Measurements from ENCODE around the gene SLC4A4.

SLC4A4 gene

DNA sequence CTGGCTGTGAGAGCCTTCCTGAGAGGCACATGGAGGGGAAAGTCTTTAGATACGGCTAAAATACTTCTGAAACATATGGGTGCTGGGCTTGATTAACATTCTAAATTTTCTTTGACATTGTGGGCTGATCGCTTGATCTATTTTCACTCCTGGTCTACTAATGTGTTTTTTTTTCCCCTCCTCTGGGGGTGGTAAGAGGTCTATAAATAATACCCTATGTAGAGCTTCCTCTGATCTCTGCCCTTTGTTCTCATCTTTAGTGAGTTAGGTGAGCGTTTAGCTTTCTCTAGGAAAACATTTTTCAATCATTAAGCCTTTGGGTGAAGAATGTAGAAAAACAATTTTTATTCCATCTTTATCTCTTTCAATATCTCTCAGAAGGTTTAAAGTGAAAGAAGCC is 9.8 kb downstream of the SLC4A4 start:
- Histone ChIP-seq H3K9me2 (replicated peaks; ENCODE audit: insufficient read depth, low read length) (no peaks in the 10 kb centered on the region), H3F3A (ENCODE audit: insufficient read depth) (no peaks in the 10 kb centered on the region), H3K9me3 (ENCODE audit: insufficient read depth, low read length) (no peaks in the 10 kb centered on the region), H3K4me3 (ENCODE audit: insufficient read depth, low read length, poor library complexity, severe bottlenecking) (no peak overlapping the region), H3K27ac (ENCODE audit: low read depth, low read length) (no peak overlapping the region), H2AFZ (ENCODE audit: low read depth, low read length, severe bottlenecking) (no peak overlapping the region), H3K79me2 (ENCODE audit: insufficient read depth, low read length) (no peaks in the 10 kb centered on the region), H4K20me1 (ENCODE audit: low read depth, low read length) (no peaks in the 10 kb centered on the region), H3K4me2 (ENCODE audit: low read depth, low read length, poor library complexity, severe bottlenecking) (no peak overlapping the region), H3K27me3 (ENCODE audit: low read length) (no peaks in the 10 kb centered on the region), H3K36me3 (ENCODE audit: low read length) (no peaks in the 10 kb centered on the region), H3K9ac (ENCODE audit: low read length) (no peak overlapping the region)
- TF ChIP-seq, protein P1, sequence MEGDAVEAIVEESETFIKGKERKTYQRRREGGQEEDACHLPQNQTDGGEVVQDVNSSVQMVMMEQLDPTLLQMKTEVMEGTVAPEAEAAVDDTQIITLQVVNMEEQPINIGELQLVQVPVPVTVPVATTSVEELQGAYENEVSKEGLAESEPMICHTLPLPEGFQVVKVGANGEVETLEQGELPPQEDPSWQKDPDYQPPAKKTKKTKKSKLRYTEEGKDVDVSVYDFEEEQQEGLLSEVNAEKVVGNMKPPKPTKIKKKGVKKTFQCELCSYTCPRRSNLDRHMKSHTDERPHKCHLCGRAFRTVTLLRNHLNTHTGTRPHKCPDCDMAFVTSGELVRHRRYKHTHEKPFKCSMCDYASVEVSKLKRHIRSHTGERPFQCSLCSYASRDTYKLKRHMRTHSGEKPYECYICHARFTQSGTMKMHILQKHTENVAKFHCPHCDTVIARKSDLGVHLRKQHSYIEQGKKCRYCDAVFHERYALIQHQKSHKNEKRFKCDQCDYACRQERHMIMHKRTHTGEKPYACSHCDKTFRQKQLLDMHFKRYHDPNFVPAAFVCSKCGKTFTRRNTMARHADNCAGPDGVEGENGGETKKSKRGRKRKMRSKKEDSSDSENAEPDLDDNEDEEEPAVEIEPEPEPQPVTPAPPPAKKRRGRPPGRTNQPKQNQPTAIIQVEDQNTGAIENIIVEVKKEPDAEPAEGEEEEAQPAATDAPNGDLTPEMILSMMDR (IDR thresholded peaks at IDR 0.05; ENCODE audit: insufficient read depth, low read length, poor library complexity, severe bottlenecking): no peak
- TF ChIP-seq EZH2phosphoT487 (conservative IDR thresholded peaks at IDR 0.05; ENCODE audit: low read length): no peak

DNA sequence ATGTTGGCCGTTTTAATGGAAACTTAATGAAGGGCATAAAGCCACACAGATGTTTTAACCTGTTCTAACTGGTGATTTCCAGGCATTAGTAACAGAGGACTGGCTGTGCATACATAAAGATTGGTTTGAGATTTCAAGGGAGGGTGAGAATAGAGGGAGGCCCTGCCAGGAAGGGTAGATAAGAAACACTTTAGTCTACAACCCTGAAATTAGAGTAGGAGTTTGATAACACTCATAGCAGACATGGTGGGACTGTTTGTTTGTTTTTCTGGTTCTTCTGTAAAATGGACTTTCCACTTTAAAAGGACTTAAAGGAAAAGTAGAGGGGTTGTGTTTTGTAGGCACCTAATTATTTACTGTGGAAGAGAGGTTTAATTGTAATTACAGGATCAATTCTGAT is 16.2 kb downstream of the SLC4A4 start:
- Histone ChIP-seq H3K4me2 (ENCODE audit: low read depth, low read length, poor library complexity, severe bottlenecking) (no peak overlapping the region), H3K36me3 (ENCODE audit: low read length) (no peaks in the 10 kb centered on the region), H3K4me3 (ENCODE audit: insufficient read depth, low read length, poor library complexity, severe bottlenecking) (no peak overlapping the region), H3K27ac (ENCODE audit: low read depth, low read length) (no peak overlapping the region), H4K20me1 (ENCODE audit: low read depth, low read length) (no peaks in the 10 kb centered on the region), H3K9ac (ENCODE audit: low read length) (no peak overlapping the region), H3K9me3 (ENCODE audit: insufficient read depth, low read length) (no peaks in the 10 kb centered on the region), H3K27me3 (ENCODE audit: low read length) (no peaks in the 10 kb centered on the region), H3K79me2 (ENCODE audit: insufficient read depth, low read length) (no peaks in the 10 kb centered on the region), H3K9me2 (replicated peaks; ENCODE audit: insufficient read depth, low read length) (no peaks in the 10 kb centered on the region), H2AFZ (ENCODE audit: low read depth, low read length, severe bottlenecking) (no peak overlapping the region), H3F3A (ENCODE audit: insufficient read depth) (no peaks in the 10 kb centered on the region)
- TF ChIP-seq EZH2phosphoT487 (conservative IDR thresholded peaks at IDR 0.05; ENCODE audit: low read length): no peak
- TF ChIP-seq, protein P1 (IDR thresholded peaks at IDR 0.05; ENCODE audit: insufficient read depth, low read length, poor library complexity, severe bottlenecking): no peak

DNA sequence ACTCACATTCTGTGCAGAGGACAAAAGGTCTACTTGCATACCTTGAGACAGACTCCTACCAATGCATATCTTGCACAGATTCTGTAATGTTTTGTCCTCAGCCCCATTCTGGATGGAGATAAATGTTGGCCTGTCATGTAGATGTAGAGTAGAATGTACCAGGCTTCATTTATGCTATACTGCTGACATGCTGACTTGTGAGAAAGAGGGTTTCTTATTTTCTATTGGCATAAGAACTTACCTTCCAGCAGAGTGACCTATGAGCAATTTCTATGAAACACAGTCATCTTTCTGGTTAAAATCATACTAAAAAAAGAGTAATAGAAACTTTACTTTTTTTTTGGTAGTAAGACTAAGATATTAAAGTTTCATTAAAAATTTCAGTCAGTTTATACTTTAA is 17.2 kb downstream of the SLC4A4 start:
- H3K9me3 ChIP-seq (ENCODE audit: insufficient read depth, low read length): no peaks in the 10 kb centered on the region
- no peaks in the 10 kb centered on the region for H4K20me1 ChIP-seq (ENCODE audit: low read depth, low read length)
- no peaks in the 10 kb centered on the region for H3K79me2 ChIP-seq (ENCODE audit: insufficient read depth, low read length)
- H3K36me3 ChIP-seq (ENCODE audit: low read length): no peaks in the 10 kb centered on the region
- no peak overlapping the region for H3K4me2 ChIP-seq (ENCODE audit: low read depth, low read length, poor library complexity, severe bottlenecking)
- no peak overlapping the region for H3K4me3 ChIP-seq (ENCODE audit: insufficient read depth, low read length, poor library complexity, severe bottlenecking)
- no peaks in the 10 kb centered on the region for H3K9me2 ChIP-seq (replicated peaks; ENCODE audit: insufficient read depth, low read length)
- H3K9ac ChIP-seq (ENCODE audit: low read length): no peak overlapping the region
- H3K27ac ChIP-seq (ENCODE audit: low read depth, low read length): no peak overlapping the region
- no peaks in the 10 kb centered on the region for H3K27me3 ChIP-seq (ENCODE audit: low read length)
- no peaks in the 10 kb centered on the region for H3F3A ChIP-seq (ENCODE audit: insufficient read depth)
- no peak overlapping the region for H2AFZ ChIP-seq (ENCODE audit: low read depth, low read length, severe bottlenecking)
- TF ChIP-seq, protein P1 (IDR thresholded peaks at IDR 0.05; ENCODE audit: insufficient read depth, low read length, poor library complexity, severe bottlenecking): no peak
- no peak for TF ChIP-seq EZH2phosphoT487 (conservative IDR thresholded peaks at IDR 0.05; ENCODE audit: low read length)
